H1 (cell line): ENCODE results near the gene FOXP2. TPM values are rescaled to one million over a fixed set of nuclear protein-coding genes. Genes with fewer than 3 reads are reported as not detected.

ENCODE experiments used
- CBX8 ChIP-seq: fragments of 300-800, 300-1000 bp; sonication (generic); IDR thresholded peaks from 2 replicates; pipeline ENCODE4 v1.7.1; 2016; ENCODE audit warnings: low read depth, low read length, borderline replicate concordance
- FOSL1 ChIP-seq: IDR thresholded peaks from 2 replicates; pipeline ENCODE4 v1.6.1; 2011; ENCODE audit warnings: mild to moderate bottlenecking, low read depth, low read length, moderate library complexity; ENCODE audit not compliant: insufficient read depth
- POU5F1 ChIP-seq: IDR thresholded peaks from 2 replicates; pipeline ENCODE4 v1.6.1; 2011; ENCODE audit warnings: low read depth, mild to moderate bottlenecking, low read length, moderate library complexity
- polyA plus RNA-seq, 7 experiments: library from polyadenylated mRNA; depleted of rRNA in 3 of 7; stranded (reverse) in 5 of 7; unstranded in 2 of 7; fragments of >200 nt in 5 of 7; fragments of 200-250 nt in 2 of 7; gene quantifications; 1 replicate in 5 of 7; 2 replicates in 1 of 7; 4 replicates in 1 of 7; pipeline versions ENCODE4 v1.2.1 to v1.2.3, GENCODE V29; 2011 to 2013; ENCODE audit warnings: missing spikeins in 2 of 7, mixed read lengths in 2 of 7
- total RNA-seq: library from RNA; stranded (reverse); fragmentation: NEBNext Ultra II Directional; extraction: Animal tissue kit (Norgen Biotek cat#: 25700); gene quantifications from 2 replicates; pipeline ENCODE4 v1.2.1, GENCODE V29; 2021

FOXP2 gene
- total and polyA plus RNA-seq, 2 of the 8 experiments (the other 6 are each of a cell fraction or from before 2014, with no cell fraction given) = 0.09 to 0.43 TPM

GRCh38 chr7:114481999-114482398, 67.4 kb downstream of the FOXP2 start (continued):
- TF ChIP-seq FOSL1 = no peak
- no peak for TF ChIP-seq CBX8
- no peak for TF ChIP-seq POU5F1
